Stomach smooth muscle (tissue), 2 donors: ENCODE data around the gene SND1.

Experiments used
- H3K27ac ChIP-seq: one replicate; pipeline ENCODE4 v1.7.0; 2013; ENCODE audit warnings: mild to moderate bottlenecking, low read length, inconsistent platforms
- H3K27me3 ChIP-seq, 2 donors: one replicate each; pipeline ENCODE4 v1.7.0; 2013; ENCODE audit warnings: low read length in 2 of 2; ENCODE audit not compliant: insufficient read depth in 2 of 2, control insufficient read depth in 1 of 2
- H3K36me3 ChIP-seq, 2 donors: one replicate each; pipeline ENCODE4 v1.7.0; 2013; ENCODE audit warnings: low read length in 2 of 2; ENCODE audit not compliant: control insufficient read depth in 2 of 2, insufficient read depth in 2 of 2
- H3K4me1 ChIP-seq: one replicate; pipeline ENCODE4 v1.7.0; 2013; ENCODE audit warnings: low read length; ENCODE audit not compliant: control insufficient read depth, insufficient read depth
- H3K4me3 ChIP-seq, 2 donors: one replicate each; pipeline ENCODE4 v1.7.0; 2013; ENCODE audit warnings: low read length in 2 of 2
- H3K9ac ChIP-seq, 2 donors: one replicate each; pipeline ENCODE4 v1.7.0; 2013; ENCODE audit warnings: low read length in 2 of 2, mild to moderate bottlenecking in 1 of 2
- H3K9me3 ChIP-seq, 2 donors: one replicate each; pipeline ENCODE4 v1.7.0; 2013; ENCODE audit warnings: low read length in 2 of 2; ENCODE audit not compliant: control insufficient read depth in 2 of 2
- donor health status: healthy.
- donor health status: Pancreatic carcinoma.

Gene SND1

DNA sequence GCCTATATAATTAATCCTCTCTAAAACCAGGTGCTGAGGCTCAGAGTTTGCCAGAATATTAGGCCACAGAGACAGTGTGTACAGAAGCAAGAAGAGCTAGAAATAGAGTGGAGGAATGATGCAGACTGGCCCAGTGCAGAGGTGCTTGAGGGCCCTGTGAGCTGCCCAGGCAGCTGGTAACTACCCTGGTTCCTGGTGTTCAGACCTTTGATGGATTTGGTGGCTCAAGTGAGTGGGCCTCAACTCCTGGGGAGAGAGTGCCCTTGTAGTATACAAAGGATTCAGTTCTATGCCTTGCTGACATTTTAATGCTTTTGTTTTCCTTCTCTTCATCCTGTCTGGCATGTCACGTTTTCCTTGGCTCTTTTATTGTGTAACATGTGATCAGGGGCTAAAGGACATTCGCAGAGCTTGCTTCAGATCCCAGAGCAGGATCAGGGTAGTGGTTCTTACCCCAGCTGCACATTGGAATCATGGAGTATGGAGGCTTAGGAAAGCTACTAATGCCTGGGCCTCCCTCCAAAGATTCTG, 359.2 kb downstream of the SND1 start:
- Histone ChIP-seq H3K9me3 (no peaks in the 10 kb centered on the region), H3K27ac (peak overlapping the region; percentile 33), H3K4me1 (peaks cover 12% of the 10 kb centered on the region)

DNA sequence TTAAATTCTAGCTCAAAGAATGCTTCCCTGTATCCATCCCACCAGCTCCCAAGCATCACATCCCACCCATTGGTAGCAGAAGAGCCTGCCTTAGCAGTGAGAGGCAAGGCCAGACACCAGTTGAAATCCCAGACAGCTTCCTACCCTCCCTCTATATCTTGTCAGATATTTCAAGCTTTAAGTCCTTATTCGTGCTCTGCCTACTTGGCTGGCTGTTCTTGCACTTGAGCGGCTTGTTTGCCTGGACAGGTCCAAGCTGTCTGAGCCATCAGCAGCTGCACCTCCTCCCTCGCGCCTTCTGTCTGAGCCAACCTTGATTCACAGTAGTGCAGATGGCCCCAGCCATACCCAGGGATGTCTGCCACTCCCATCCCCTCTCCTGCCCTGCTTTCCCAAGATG, 362.8 kb downstream of the SND1 start:
- no peak overlapping the region for H3K4me3 ChIP-seq
- H3K36me3 ChIP-seq = peaks cover 0 to 3% of the 10 kb centered on the region in 2 donors
- no peaks in the 10 kb centered on the region for H3K27me3 ChIP-seq
- no peak overlapping the region for H3K9ac ChIP-seq
- H3K4me1 ChIP-seq = peaks cover 12% of the 10 kb centered on the region
- no peak overlapping the region for H3K27ac ChIP-seq
- no peaks in the 10 kb centered on the region for H3K9me3 ChIP-seq

More for the DNA sequence above, 359.2 kb downstream of the SND1 start:
- H3K4me3 ChIP-seq = no peak overlapping the region
- H3K9ac ChIP-seq = peak overlapping the region in 1 of 2 donors; percentile 21
- peaks cover 0 to 2% of the 10 kb centered on the region in 2 donors for H3K36me3 ChIP-seq
- H3K27me3 ChIP-seq = no peaks in the 10 kb centered on the region

- no peak overlapping the region for H3K27ac ChIP-seq
- no peaks in the 10 kb centered on the region for H3K4me1 ChIP-seq
- H3K9ac ChIP-seq = no peak overlapping the region
Observed at GRCh38 chr7:128017460-128017859, 365.5 kb downstream of the SND1 start.

DNA sequence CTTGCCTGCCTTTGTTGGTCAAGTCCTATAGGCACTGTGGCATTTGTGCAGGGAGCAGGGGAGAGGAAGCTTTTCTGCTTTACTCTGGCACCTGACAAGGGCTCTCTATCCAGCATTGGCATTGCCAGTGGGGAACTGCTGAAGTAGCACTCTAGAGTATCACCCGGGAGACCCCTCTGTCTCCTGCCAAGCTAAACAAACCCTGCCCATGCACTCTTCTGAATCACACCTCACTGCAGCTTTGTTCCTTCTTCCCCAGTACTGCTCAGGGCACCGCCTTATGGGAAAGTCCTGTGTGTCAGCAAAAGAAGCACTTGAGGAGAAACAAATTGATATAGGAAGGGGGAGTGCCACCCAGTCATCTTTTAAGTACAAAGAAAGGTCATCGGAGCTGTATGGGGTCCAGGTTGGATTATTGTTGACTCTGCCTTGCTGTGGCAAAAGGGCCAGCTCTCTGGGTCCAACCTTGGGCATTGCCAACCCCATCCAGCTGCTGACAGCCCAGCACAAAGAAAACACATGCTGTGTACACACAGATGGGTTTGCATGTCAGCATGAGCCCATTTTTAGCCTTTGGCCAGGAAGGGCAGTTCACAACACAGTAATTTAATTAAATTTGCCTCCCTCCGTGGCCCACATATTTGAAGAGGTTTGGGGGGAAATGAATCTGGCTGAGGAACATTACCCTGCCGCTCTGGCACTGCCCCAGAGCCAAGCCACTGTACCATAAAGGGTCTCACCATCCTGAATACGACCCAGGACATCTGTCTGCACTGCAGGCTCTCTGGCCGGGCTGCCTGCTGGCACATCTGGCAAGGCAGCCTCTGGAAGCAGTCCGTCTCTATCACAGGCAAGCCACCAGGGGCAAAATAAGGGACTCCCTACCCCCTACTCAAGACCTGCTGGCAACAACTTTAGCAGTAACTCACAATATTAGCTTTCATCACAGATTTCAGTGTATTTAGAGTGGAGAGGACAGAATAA, 366.2 kb downstream of the SND1 start:
- H3K36me3 ChIP-seq = peaks cover 3 to 6% of the 10 kb centered on the region in 2 donors
- no peaks in the 10 kb centered on the region for H3K4me1 ChIP-seq
- H3K27me3 ChIP-seq = no peaks in the 10 kb centered on the region
- H3K27ac ChIP-seq = no peak overlapping the region
- no peak overlapping the region for H3K4me3 ChIP-seq
- no peaks in the 10 kb centered on the region for H3K9me3 ChIP-seq
- H3K9ac ChIP-seq = no peak overlapping the region

More at GRCh38 chr7:128017460-128017859, 365.5 kb downstream of the SND1 start:
- Histone ChIP-seq H3K4me3 (no peak overlapping the region), H3K27me3 (no peaks in the 10 kb centered on the region), H3K9me3 (no peaks in the 10 kb centered on the region), H3K36me3 (peaks cover 3 to 6% of the 10 kb centered on the region in 2 donors)

DNA sequence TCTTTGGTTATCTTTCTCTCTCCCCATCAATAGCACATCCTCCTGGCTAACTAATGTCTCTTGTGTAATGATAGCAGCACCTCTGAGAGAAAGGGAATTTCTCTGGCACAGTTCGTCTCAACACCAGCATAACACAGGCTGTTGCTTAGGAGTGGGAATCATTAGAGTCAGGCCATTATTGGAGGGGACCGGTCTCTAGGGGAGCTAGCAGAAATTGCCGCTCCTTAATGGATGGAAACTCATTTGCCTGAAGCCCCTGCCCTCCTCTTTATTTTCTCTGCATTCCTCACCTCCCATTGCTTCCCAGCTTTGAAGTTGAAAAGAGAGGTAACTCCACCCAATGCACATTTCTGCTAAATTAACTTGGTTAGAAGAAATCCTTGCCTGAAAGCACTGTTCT, 367.3 kb downstream of the SND1 start:
- Histone ChIP-seq H3K9me3 (no peaks in the 10 kb centered on the region), H3K4me1 (no peaks in the 10 kb centered on the region), H3K36me3 (peaks cover 3 to 6% of the 10 kb centered on the region in 2 donors), H3K9ac (no peak overlapping the region), H3K4me3 (no peak overlapping the region), H3K27ac (no peak overlapping the region), H3K27me3 (no peaks in the 10 kb centered on the region)

GRCh38 chr7:128020159-128020558, 368.2 kb downstream of the SND1 start:
- Histone ChIP-seq H3K27me3 (no peaks in the 10 kb centered on the region), H3K4me3 (no peak overlapping the region), H3K4me1 (no peaks in the 10 kb centered on the region), H3K9me3 (no peaks in the 10 kb centered on the region), H3K27ac (no peak overlapping the region), H3K36me3 (peaks cover 3 to 6% of the 10 kb centered on the region in 2 donors), H3K9ac (no peak overlapping the region)

DNA sequence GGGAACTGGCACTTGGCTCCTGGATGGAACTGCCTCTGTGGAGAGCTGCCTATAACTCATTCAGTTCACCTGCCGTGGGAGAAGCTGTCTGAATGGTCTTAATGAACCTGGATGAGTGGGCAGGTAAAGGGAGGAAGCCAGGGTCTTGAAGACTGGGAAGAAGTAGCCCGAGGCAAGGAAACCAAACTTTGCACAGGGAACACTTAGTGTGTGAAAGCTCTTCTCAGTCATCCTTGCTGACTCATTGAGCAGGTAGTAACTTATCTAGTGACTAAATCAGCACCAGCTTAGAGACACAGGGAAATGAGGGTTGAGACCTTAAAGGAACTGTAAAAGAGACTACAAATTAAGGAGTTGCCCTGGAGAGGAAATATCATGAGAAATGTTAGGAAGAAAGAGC, 369.4 kb downstream of the SND1 start:
- H3K9me3 ChIP-seq = no peaks in the 10 kb centered on the region
- H3K27me3 ChIP-seq = no peaks in the 10 kb centered on the region
- H3K4me3 ChIP-seq = no peak overlapping the region
- no peaks in the 10 kb centered on the region for H3K4me1 ChIP-seq
- no peak overlapping the region for H3K27ac ChIP-seq
- H3K9ac ChIP-seq = no peak overlapping the region
- H3K36me3 ChIP-seq = peaks cover 3 to 6% of the 10 kb centered on the region in 2 donors

DNA sequence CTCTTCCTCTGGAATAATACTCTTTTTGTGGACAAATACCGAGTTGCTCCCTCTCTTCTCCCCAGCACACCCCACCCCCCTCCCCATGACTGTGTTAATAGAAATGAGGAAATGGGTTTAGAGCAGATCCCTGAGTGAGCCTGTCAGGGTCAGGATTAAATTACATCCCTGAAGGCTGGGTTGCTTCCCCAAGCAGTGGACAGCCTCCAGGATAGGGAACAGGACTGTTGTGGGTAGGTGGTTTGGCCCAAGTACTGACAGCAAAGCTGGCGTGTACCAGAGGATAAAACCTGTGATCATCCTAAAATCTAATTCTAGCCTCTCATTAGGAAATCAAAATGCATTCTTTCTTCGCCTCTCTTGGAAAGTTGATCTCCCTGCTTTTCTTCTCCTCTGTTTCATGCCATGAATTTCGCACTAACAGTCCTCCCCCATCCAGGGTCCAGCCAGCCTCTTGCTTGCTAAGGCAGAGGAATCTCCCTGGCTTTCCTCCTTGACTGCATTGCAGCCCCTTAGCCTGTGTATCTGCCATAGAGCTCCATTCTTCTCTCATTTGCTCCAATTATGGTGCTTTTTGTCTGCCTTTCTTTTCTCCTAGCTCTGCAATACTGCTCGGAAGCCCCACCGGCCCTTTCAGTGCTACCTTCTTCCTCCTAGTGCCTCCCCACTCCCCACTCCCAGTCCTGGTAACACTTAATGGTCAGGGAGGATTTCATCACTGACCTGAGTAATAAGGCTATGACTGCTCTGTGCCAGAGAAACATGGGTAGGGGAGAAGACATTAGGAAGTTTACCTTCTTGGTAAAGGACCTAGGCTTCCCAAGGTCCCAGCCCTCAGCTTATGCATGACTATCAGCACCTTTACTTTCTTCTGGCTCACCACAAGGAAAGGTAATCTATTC, 370.9 kb downstream of the SND1 start:
- H3K36me3 ChIP-seq = peaks cover 3% of the 10 kb centered on the region in 2 donors
- no peaks in the 10 kb centered on the region for H3K9me3 ChIP-seq
- no peak overlapping the region for H3K9ac ChIP-seq
- no peaks in the 10 kb centered on the region for H3K27me3 ChIP-seq
- no peak overlapping the region for H3K4me3 ChIP-seq
- H3K27ac ChIP-seq = no peak overlapping the region
- H3K4me1 ChIP-seq = no peaks in the 10 kb centered on the region

DNA sequence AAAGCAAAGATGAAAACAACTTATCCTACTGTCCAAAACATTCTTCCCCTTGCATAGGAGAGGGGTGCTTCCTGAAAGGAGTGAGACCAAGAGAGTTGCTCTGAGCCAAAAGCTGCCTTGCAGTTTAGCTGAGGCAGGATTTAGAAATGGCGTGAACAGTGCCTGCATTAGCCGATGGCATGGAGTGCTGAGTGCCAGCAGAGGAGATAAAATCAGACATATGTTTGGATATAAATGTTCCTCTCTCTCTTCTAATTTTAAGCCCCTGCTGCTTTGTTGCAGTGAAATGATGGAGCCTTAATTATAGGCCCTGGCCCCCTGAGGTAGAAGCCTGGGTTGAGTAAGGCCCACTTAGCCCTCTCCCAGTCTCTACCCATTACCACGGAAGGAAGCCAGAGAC, 372.2 kb downstream of the SND1 start:
- H3K36me3 ChIP-seq = peaks cover 3 to 7% of the 10 kb centered on the region in 2 donors
- no peak overlapping the region for H3K27ac ChIP-seq
- no peak overlapping the region for H3K4me3 ChIP-seq
- peaks cover 4% of the 10 kb centered on the region for H3K4me1 ChIP-seq
- H3K9me3 ChIP-seq = no peaks in the 10 kb centered on the region
- H3K27me3 ChIP-seq = peaks cover 0 to 2% of the 10 kb centered on the region in 2 donors
- H3K9ac ChIP-seq = no peak overlapping the region

GRCh38 chr7:128025380-128025779, 373.4 kb downstream of the SND1 start:
- Histone ChIP-seq H3K4me3 (no peak overlapping the region), H3K27me3 (peaks cover 0 to 3% of the 10 kb centered on the region in 2 donors), H3K9me3 (no peaks in the 10 kb centered on the region), H3K9ac (no peak overlapping the region), H3K27ac (no peak overlapping the region), H3K4me1 (peaks cover 4% of the 10 kb centered on the region), H3K36me3 (peaks cover 3 to 10% of the 10 kb centered on the region in 2 donors)
